Skeletal muscle cell (primary cell): ENCODE data around the gene MBTPS2.
A peak's percentile ranks its signal among the peaks of the same experiment; 100 is the strongest.
"Not testable (repeated sequence)": the region's sequence is repeated elsewhere in the genome, so short reads cannot be mapped to it uniquely, and the experiment has no call there.

ENCODE experiments used
- DNase-seq: peaks from one replicate; pipeline ENCODE4 v3.0.0-alpha.2; 2010; ENCODE audit warnings: low read depth
- H3K4me3 ChIP-seq: 2 replicates; pipeline ENCODE4 v1.5.1; 2011; ENCODE audit warnings: low read depth, mild to moderate bottlenecking, control low read depth, low read length, moderate library complexity

The MBTPS2 gene

GRCh38 chrX:21839334-21840192, at the start of gene MBTPS2:
MBTPS2 (plus strand) TSS chrX:21839617; CDS start chrX:21839735, 118 bp downstream.
- peak; percentile 67 for DNase-seq
- peak within 1 kb of the TSS; percentile 66 for H3K4me3 ChIP-seq

- no peak overlapping the region for H3K4me3 ChIP-seq
- DNase-seq, result peak; percentile 52
Measured at GRCh38 chrX:21798677-21799219, 40.7 kb upstream of the MBTPS2 start.

GRCh38 chrX:21799767-21800166, 39.6 kb upstream of the MBTPS2 start:
- DNase-seq, result no peak

GRCh38 chrX:21800344-21800770, 39.1 kb upstream of the MBTPS2 start:
- no peak overlapping the region for H3K4me3 ChIP-seq
- DNase-seq, result no peak

More at GRCh38 chrX:21799767-21800166, 39.6 kb upstream of the MBTPS2 start:
- H3K4me3 ChIP-seq, result no peak overlapping the region

DNA sequence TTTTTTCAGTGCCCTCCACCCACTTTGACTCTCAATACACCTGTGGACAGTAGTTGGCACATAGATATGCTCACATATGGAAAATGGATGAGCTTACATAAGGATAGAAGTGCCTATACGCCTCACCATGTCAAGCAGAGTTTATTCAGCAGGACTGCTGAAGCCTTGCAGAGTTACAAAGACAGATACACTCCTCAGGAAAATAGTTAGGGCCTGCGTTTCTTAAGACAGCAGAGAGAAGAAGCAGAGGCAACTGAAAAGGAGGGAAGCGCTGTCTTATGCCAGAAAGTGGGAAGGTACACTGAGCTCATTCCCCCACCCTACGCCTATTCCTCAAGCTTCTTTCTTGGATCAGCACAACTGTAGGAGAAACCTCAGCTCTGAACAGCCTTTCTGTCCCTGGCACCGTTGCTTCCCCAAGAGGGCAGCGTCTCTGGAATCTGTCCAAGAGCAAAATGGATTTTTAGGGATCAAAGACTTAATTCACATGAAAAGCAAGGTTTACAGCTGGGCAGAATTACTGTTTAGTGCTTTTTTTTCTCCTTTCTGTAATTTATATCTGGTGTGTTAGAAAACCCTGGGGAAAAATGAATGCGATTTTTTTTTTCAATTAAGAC, 37.3 kb upstream of the MBTPS2 start:
- no peak overlapping the region for H3K4me3 ChIP-seq
- DNase-seq, result no peak

- H3K4me3 ChIP-seq, result no peak overlapping the region
- no peak for DNase-seq
Measured at GRCh38 chrX:21802839-21803238, 36.6 kb upstream of the MBTPS2 start.

GRCh38 chrX:21806691-21807090, 32.7 kb upstream of the MBTPS2 start:
- DNase-seq, result no peak

DNA sequence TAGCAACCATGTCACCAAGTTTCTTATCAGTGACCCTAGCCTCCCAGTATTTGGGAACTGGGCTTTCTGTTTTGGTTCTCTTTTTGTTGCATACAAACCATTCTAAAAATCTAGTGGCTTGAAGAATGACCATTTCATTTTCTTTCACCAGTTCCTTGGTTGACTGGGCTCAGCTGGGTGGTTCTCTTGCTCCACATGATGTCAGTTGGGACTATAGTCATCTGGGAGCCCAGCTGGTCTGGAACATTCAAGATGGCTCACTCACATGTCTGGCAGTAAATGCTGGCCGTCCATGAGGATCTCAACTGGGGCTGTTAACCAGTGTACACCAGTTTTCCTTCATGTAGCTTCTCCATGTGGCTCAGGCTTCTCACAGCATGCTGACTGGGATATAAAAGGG, 27.6 kb upstream of the MBTPS2 start:
- H3K4me3 ChIP-seq, result no peak overlapping the region
- no peak for DNase-seq

More at GRCh38 chrX:21806691-21807090, 32.7 kb upstream of the MBTPS2 start:
- no peak overlapping the region for H3K4me3 ChIP-seq

- H3K4me3 ChIP-seq, result no peak overlapping the region
- DNase-seq, result no peak
Measured at GRCh38 chrX:21812628-21813027, 26.8 kb upstream of the MBTPS2 start.

DNA sequence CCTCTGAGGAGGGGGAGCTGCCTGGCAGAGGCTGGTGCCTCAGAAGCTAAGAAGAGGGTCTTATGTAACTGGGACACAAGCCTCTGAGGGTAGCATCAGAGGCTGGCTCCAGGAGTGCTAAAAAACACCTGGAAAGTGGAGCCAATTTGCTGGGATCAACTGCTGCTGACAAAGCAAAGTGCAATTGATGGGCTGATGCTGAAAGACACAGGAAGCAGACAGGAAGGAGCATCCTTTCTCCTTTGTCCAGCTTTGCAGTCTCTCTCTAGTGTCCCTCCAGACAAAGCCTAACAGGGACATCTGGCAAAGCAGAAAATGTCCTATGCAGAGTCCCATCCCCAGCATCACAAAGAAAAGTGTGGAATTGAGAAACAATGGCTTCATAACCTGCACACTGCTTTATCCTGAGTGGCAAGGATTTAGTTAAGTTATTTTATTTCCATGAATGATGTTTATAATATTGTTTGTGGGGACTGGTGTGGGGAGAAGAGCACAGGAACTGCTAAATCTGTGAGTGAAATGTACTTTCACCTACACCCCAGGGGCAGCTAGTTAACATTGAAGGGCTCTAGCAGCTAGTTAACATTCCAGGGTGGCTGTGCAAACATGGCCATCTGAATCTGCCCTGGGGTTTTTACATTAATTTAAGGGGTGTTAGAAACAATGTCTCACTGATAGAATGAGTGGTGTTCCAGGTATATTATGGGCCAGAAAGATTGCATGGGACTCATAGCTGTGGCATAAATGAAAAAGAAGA, 25.6 kb upstream of the MBTPS2 start:
- no peak overlapping the region for H3K4me3 ChIP-seq
- no peak for DNase-seq

DNA sequence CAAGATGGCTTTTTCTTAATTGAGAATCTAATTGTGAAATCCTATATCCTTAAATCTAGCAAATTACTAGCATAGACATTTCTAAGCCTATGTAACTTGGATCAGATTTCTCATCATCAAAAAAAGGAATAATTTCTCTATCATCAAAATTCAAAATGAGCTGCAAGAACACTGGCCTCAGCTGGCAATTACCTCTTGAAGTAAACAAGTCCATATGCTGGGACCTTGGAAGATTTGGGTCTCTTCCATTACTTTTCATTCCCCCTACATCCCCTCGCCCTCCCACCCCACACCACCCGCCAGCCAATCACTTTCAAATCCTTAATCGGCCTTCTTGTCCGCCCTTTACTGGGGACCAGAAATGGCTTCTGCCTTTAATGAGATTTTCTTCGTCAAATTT, 23.3 kb upstream of the MBTPS2 start:
- no peak for DNase-seq

DNA sequence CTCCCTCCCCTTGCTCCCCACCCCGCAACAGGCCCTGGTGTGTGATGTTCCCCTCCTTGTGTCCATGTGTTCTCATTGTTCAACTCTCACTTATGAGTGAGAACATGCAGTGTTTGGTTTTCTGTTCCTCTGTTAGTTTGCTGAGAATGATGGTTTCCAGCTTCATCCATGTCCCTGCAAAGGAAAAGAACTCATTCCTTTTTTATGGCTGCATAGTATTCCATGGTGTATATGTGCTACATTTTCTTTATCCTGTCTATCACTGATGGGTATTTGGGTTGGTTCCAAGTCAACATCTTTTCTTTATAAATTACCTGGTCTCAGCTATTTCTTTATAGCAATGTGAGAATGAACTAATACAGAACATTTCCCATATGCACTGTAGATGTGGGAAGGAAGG, 19.2 kb upstream of the MBTPS2 start:
- not testable (repeated sequence) for DNase-seq, H3K4me3 ChIP-seq

More for the DNA sequence above, 23.3 kb upstream of the MBTPS2 start:
- no peak overlapping the region for H3K4me3 ChIP-seq

DNA sequence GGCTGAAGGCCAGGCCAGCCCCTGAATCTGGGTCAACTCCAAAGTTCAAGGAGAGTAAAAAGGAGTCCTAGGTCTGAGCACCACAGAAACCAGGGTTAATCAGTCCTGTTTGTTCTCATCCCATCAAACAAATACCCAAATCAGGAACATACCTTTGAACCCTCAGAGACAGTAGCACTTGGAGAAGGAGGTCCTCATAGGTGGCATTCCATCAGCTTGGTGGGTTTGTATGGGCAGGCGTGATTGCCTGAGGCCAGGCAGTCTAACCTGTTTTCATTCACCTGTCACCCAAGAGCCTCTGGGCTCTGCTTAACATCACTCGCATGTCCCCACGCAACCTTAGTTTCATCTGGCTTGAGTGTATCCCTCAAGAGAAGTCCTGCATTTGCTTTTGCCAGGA, 17.5 kb upstream of the MBTPS2 start:
- H3K4me3 ChIP-seq, result no peak overlapping the region
- DNase-seq, result no peak

DNA sequence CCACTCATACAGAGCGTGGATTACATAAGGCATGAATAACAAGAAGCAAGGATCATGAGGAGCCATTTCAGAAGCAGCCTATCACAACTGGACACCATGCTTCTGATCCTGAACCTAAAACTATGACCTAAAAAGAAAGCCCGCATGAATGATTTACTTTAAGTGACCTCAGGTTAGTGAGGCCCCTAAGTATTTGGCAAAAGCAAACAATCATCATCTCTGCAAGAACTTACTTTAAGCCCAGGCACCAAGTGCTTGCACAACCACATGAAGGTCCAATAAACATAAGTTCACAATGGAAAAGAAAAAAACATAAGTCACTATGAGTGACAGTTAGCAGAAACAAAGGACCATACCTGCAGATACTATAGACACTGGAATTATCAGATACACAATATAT, 7.9 kb upstream of the MBTPS2 start:
- H3K4me3 ChIP-seq, result no peak overlapping the region
- no peak for DNase-seq

- no peak overlapping the region for H3K4me3 ChIP-seq
- no peak for DNase-seq
Measured at GRCh38 chrX:21837056-21837455, 2.4 kb upstream of the MBTPS2 start.

DNA sequence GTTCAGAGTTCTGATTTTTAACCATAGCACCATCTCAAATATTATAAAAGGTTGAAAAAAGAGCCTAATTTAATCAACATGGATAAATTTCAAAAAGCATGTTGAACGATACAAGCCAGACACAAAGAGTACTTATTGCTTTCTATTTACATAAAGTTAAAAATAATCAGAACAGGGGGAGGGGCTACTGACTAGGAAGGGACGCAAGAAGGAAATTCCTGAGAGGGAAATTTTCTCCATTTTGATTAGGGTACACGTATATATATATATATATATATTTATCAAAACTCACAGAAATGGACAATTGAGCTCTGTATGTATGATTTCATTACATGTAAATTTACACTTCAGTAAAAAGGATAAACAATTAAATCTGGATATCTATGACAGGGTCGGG, 482 bp upstream of the MBTPS2 start:
- no peak for DNase-seq
- peak overlapping the region; percentile 66 for H3K4me3 ChIP-seq

DNA sequence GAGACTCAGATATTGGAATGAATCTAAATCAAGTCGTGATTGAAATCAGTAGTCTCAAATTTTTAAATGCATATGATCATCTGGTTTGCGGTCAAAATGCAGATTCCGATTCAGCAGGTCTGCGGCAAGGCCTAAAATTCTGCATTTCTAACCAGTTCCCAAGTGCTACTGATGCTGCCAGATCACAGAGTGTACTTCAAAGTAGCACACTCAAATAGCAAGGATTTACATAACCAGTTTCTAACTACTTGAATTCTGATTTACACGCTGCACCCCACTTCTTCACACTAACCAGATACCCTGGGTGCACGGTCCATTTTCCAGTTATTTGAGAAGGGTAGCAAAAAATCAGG, 752 bp downstream of the MBTPS2 start:
- peak overlapping the region; percentile 66 for H3K4me3 ChIP-seq
- no peak for DNase-seq

- no peak overlapping the region for H3K4me3 ChIP-seq
- no peak for DNase-seq
Measured at GRCh38 chrX:21843179-21843578, 3.8 kb downstream of the MBTPS2 start.

- no peak for DNase-seq
- no peak overlapping the region for H3K4me3 ChIP-seq
Measured at GRCh38 chrX:21845096-21845495, 5.7 kb downstream of the MBTPS2 start.

DNA sequence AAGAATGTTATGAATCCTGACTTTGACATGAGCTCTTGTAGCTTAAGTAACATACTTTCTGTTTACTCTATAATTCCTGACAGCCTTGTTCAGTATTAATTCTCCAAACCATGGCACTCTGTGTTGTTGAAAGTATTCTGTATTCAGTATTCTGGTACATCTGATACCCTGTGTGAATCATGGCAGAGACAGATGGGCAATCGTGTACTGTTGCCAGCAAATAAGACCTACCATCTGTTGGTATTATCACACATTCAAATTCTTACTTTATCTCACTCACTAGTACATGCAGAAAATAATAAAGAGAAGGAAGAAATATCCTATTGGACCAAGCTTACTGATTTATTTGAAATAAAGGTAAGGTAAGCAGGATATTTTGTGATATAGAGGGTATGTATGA, 7.9 kb downstream of the MBTPS2 start:
- DNase-seq, result no peak
- H3K4me3 ChIP-seq, result no peak overlapping the region
